ENCODE measurements around the gene KRTAP19-8.

- no peak for TF ChIP-seq POLR2A (IDR thresholded peaks at IDR 0.05; ENCODE audit: low read depth, low read length)
- TF ChIP-seq POLR2AphosphoS5 (IDR thresholded peaks at IDR 0.05; ENCODE audit: low read depth, low read length): no peak
- no peak for TF ChIP-seq TAF1 (IDR thresholded peaks at IDR 0.05; ENCODE audit: low read depth, low read length)
- no peak for TF ChIP-seq PAX5 (IDR thresholded peaks at IDR 0.05; ENCODE audit: insufficient read depth, low read length, severe bottlenecking)
- no peak for TF ChIP-seq POU2F2 (IDR thresholded peaks at IDR 0.05; ENCODE audit: low read depth, low read length)
These were observed 12.4 kb upstream of the KRTAP19-8 start for GRCh38 chr21:31050577-31051157.
